Activated T-cell treated with anti-CD3 and anti-CD28 coated beads for 1 hour (primary cell): ENCODE measurements around the gene DNAJC16.
"Not testable (repeated sequence)": the region's sequence is repeated elsewhere in the genome, so short reads cannot be mapped to it uniquely, and the experiment has no call there.

Source experiments
- DNase-seq: peaks from one replicate; pipeline ENCODE4 v3.0.0-alpha.2; 2020; ENCODE audit warnings: low read depth

The DNAJC16 gene

GRCh38 chr1:15507278-15507677 is 19.4 kb upstream of the DNAJC16 start:
- DNase-seq, result no peak

- DNase-seq, result no peak
Measured at GRCh38 chr1:15508700-15509487, 17.8 kb upstream of the DNAJC16 start.

GRCh38 chr1:15509586-15509985 is 17.1 kb upstream of the DNAJC16 start:
- no peak for DNase-seq

- DNase-seq, result no peak
Measured at GRCh38 chr1:15510611-15511405, 15.8 kb upstream of the DNAJC16 start.

GRCh38 chr1:15513192-15513591 is 13.5 kb upstream of the DNAJC16 start:
- no peak for DNase-seq

GRCh38 chr1:15513919-15514318 is 12.7 kb upstream of the DNAJC16 start:
- no peak for DNase-seq

- not testable (repeated sequence) for DNase-seq
Measured at GRCh38 chr1:15514557-15514956, 12.1 kb upstream of the DNAJC16 start.

- DNase-seq, result no peak
Measured at GRCh38 chr1:15515022-15515663, 11.5 kb upstream of the DNAJC16 start.

- DNase-seq, result no peak
Measured at GRCh38 chr1:15519625-15520024, 7.0 kb upstream of the DNAJC16 start.

- DNase-seq, result not testable (repeated sequence)
Measured at GRCh38 chr1:15521206-15521906, 5.3 kb upstream of the DNAJC16 start.

GRCh38 chr1:15522551-15522950 is 4.1 kb upstream of the DNAJC16 start:
- no peak for DNase-seq

- DNase-seq, result no peak
Measured at GRCh38 chr1:15523104-15524020, 3.3 kb upstream of the DNAJC16 start.

GRCh38 chr1:15524021-15524282 is 2.7 kb upstream of the DNAJC16 start, which contains the start of gene CASP9:
Gene CASP9, minus strand, starts transcription at chr1:15524215. Its CDS starts 15 bp downstream, at chr1:15524200.
- no peak for DNase-seq

- peak; percentile 100 for DNase-seq
Measured at GRCh38 chr1:15524283-15525049, 2.2 kb upstream of the DNAJC16 start.

- DNase-seq, result no peak
Measured at GRCh38 chr1:15525050-15526020, 1.3 kb upstream of the DNAJC16 start.

- no peak for DNase-seq
Measured at GRCh38 chr1:15526021-15526489, 593 bp upstream of the DNAJC16 start.

- no peak for DNase-seq
Measured at GRCh38 chr1:15531003-15531402, 4.4 kb downstream of the DNAJC16 start.

- no peak for DNase-seq
Measured at GRCh38 chr1:15531682-15532081, 5.0 kb downstream of the DNAJC16 start.

- DNase-seq, result no peak
Measured at GRCh38 chr1:15538771-15539170, 12.1 kb downstream of the DNAJC16 start.
